OCI-LY1 (cell line): Measurements from ENCODE around the gene ATP8A2.

Experiments used
- H2AFZ ChIP-seq: fragments of 200-600 bp; sonication (generic), shearing (Covaris generic); 2 replicates; pipeline ENCODE4 v1.6.0; 2014; ENCODE audit warnings: antibody characterized with exemption, mild to moderate bottlenecking, low read length
- H3F3A ChIP-seq: fragments of 200-600 bp; sonication (generic), shearing (Covaris generic); 2 replicates; pipeline ENCODE4 v1.6.0; 2014; ENCODE audit warnings: mild to moderate bottlenecking, antibody characterized with exemption, low read length, moderate library complexity; ENCODE audit not compliant: insufficient read depth
- H3K27ac ChIP-seq: fragments of 200-600 bp; sonication (generic); 2 replicates; pipeline ENCODE4 v1.5.1; 2014; ENCODE audit warnings: low read length, mixed run types, mild to moderate bottlenecking, low read depth; ENCODE audit not compliant: poor library complexity, severe bottlenecking
- H3K27me3 ChIP-seq: fragments of 200-600 bp; sonication (generic); 2 replicates; pipeline ENCODE4 v1.6.0; 2014; ENCODE audit warnings: antibody characterized with exemption, mild to moderate bottlenecking, low read length, moderate library complexity; ENCODE audit not compliant: insufficient read depth
- H3K36me3 ChIP-seq: fragments of 200-600 bp; sonication (generic); 2 replicates; pipeline ENCODE4 v1.6.1; 2014; ENCODE audit warnings: mild to moderate bottlenecking, antibody characterized with exemption, low read length, moderate library complexity, mixed read lengths; ENCODE audit not compliant: insufficient read depth
- H3K4me1 ChIP-seq: fragments of 200-600 bp; sonication (generic); 2 replicates; pipeline ENCODE4 v1.5.1; 2014; ENCODE audit warnings: mild to moderate bottlenecking, low read length, moderate library complexity; ENCODE audit not compliant: insufficient read depth, severe bottlenecking
- H3K4me2 ChIP-seq: fragments of 200-600 bp; sonication (generic), shearing (Covaris generic); 2 replicates; pipeline ENCODE4 v1.6.1; 2014; ENCODE audit warnings: low read length
- H3K4me3 ChIP-seq: fragments of 200-600 bp; sonication (generic); 2 replicates; pipeline ENCODE4 v1.5.1; 2014; ENCODE audit warnings: low read length, low read depth, mild to moderate bottlenecking, mixed read lengths; ENCODE audit not compliant: poor library complexity, severe bottlenecking
- H3K79me2 ChIP-seq: fragments of 200-600 bp; shearing (Covaris generic); 2 replicates; pipeline ENCODE4 v1.6.1; 2016; ENCODE audit warnings: mixed run types, low read length, mixed read lengths; ENCODE audit not compliant: insufficient read depth
- H3K9ac ChIP-seq: fragments of 200-600 bp; sonication (generic), shearing (Covaris generic); 2 replicates; pipeline ENCODE4 v1.6.1; 2014; ENCODE audit warnings: mild to moderate bottlenecking, low read length, mixed read lengths
- H3K9me2 ChIP-seq: fragments of 200-600 bp; sonication (generic), shearing (Covaris generic); 2 replicates; pipeline ENCODE4 v1.6.1; 2014; ENCODE audit warnings: low read depth, mild to moderate bottlenecking, low read length, mixed read lengths
- H3K9me3 ChIP-seq: fragments of 200-600 bp; shearing (Covaris generic); 2 replicates; pipeline ENCODE4 v1.6.1; 2014; ENCODE audit warnings: low read length, mixed read lengths
- H4K20me1 ChIP-seq: fragments of 200-600 bp; sonication (generic), shearing (Covaris generic); 2 replicates; pipeline ENCODE4 v1.6.0; 2016; ENCODE audit warnings: mild to moderate bottlenecking, low read length; ENCODE audit not compliant: insufficient read depth
- EZH2 ChIP-seq: fragments of 200-600 bp; sonication (generic), shearing (Covaris generic); IDR thresholded peaks from 2 replicates; pipeline ENCODE4 v1.8.0; 2017; ENCODE audit warnings: borderline replicate concordance, mixed run types, mild to moderate bottlenecking, antibody characterized with exemption, low read length, moderate library complexity, mixed read lengths
- TF ChIP-seq, protein P1 (sequence below): fragments of 200-600 bp; sonication (generic), shearing (Covaris generic); IDR thresholded peaks from 2 replicates; pipeline ENCODE4 v1.5.1; 2017; ENCODE audit warnings: mild to moderate bottlenecking, antibody characterized with exemption, low read length, moderate library complexity, mixed read lengths

Gene ATP8A2

DNA sequence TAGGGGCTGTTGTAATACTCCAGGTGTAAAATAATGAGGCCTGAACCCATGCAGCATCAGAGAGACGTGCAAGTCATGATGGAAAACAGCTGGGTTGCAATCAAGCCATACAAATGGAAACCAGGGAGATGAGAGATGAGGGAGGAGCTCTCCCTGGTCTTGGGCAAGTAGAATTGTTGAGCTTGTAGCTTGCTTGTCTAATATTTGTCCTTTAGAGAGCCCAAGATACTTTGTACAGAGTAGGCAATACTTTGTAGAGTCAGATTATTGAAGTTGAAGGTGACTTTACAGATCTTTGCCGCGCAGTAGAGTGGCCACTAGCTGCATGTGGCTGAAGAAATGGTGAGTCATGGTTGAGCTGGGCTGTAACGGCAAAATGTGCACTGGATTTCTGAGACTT is 8.3 kb downstream of the ATP8A2 start:
- Histone ChIP-seq H3K27me3 (no peaks in the 10 kb centered on the region), H3K27ac (no peak overlapping the region), H3K4me2 (no peak overlapping the region), H3F3A (no peaks in the 10 kb centered on the region), H2AFZ (no peak overlapping the region), H3K9me2 (no peaks in the 10 kb centered on the region), H3K36me3 (no peaks in the 10 kb centered on the region), H3K4me3 (no peak overlapping the region), H3K79me2 (no peaks in the 10 kb centered on the region), H3K9ac (no peak overlapping the region), H3K4me1 (no peaks in the 10 kb centered on the region), H3K9me3 (no peaks in the 10 kb centered on the region), H4K20me1 (no peaks in the 10 kb centered on the region)
- TF ChIP-seq, protein P1, sequence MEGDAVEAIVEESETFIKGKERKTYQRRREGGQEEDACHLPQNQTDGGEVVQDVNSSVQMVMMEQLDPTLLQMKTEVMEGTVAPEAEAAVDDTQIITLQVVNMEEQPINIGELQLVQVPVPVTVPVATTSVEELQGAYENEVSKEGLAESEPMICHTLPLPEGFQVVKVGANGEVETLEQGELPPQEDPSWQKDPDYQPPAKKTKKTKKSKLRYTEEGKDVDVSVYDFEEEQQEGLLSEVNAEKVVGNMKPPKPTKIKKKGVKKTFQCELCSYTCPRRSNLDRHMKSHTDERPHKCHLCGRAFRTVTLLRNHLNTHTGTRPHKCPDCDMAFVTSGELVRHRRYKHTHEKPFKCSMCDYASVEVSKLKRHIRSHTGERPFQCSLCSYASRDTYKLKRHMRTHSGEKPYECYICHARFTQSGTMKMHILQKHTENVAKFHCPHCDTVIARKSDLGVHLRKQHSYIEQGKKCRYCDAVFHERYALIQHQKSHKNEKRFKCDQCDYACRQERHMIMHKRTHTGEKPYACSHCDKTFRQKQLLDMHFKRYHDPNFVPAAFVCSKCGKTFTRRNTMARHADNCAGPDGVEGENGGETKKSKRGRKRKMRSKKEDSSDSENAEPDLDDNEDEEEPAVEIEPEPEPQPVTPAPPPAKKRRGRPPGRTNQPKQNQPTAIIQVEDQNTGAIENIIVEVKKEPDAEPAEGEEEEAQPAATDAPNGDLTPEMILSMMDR, result no peak
- TF ChIP-seq EZH2, result no peak

DNA sequence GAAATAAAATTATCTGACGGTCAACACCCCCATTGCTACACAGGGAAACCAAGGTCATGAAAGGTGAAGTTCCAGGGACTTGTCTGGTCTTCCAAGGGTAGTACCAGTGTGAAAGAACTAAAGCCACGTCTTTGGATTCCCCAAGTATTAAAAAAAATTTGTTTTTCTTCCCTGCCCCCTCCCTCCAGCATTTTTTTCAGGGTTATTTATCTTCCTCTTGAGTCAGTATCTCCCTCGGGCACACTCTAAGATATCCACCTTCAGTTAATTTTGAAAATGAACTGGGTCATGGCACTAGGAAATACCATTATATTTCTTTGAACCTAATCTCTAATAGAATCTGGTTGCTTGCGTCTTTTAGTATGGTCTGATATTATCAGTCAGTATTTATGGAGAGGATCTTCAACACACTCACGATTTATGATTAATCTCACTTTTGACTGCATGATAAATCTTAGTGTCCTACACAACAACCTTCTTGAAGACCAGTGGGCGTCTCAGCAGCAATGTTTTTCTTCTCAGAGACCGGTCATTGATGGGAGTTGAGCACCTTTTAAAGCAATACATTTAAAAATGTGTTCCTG is 9.1 kb downstream of the ATP8A2 start:
- H3K9me3 ChIP-seq, result no peaks in the 10 kb centered on the region

DNA sequence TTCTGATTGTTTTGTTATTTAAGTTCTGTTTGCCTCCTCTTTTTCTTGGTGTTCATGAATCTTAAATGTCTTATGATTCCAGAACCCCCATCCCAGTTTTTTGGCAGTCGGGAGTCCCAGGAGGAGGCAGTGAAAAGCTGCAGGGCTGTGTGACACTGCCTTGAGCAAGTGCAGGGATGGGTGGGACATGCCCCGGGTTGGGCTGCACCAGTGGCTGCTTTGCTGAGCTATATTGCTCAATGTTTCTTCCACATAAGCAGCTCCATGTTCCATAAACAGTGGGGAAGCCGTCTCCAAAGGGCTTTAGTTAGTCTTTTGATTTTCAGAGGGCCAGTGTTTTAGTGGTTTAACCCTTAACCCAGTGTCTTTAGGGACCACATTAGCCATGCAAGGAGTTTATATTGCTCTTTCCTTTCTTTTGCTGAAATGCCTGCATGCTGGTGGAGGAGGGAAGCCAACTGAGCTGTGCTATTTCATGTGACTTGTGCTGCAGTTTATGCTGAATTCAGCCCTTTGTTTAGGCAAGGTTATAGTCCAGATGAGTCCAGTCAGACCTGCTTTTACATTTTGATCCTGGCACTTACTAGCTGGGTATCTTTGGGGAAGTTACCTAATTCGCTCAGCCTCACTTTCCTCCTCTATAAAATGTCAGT is 13.1 kb downstream of the ATP8A2 start:
- TF ChIP-seq, protein P1, result no peak
- TF ChIP-seq EZH2, result no peak
- no peak overlapping the region for H3K27ac ChIP-seq

More for the DNA sequence above, 9.1 kb downstream of the ATP8A2 start:
- Histone ChIP-seq H3F3A (no peaks in the 10 kb centered on the region), H3K9ac (no peak overlapping the region), H3K4me3 (no peak overlapping the region), H3K36me3 (no peaks in the 10 kb centered on the region), H2AFZ (no peak overlapping the region), H3K27ac (no peak overlapping the region), H4K20me1 (no peaks in the 10 kb centered on the region), H3K27me3 (no peaks in the 10 kb centered on the region), H3K4me1 (no peaks in the 10 kb centered on the region), H3K4me2 (no peak overlapping the region), H3K9me2 (no peaks in the 10 kb centered on the region), H3K79me2 (no peaks in the 10 kb centered on the region)
- no peak for TF ChIP-seq EZH2
- TF ChIP-seq, protein P1, result no peak

More for the DNA sequence above, 13.1 kb downstream of the ATP8A2 start:
- Histone ChIP-seq H3K36me3 (no peaks in the 10 kb centered on the region), H3K4me2 (no peak overlapping the region), H3K4me3 (no peak overlapping the region), H3K4me1 (no peaks in the 10 kb centered on the region), H3K27me3 (no peaks in the 10 kb centered on the region), H2AFZ (no peak overlapping the region), H3F3A (no peaks in the 10 kb centered on the region), H3K9me3 (no peaks in the 10 kb centered on the region), H4K20me1 (no peaks in the 10 kb centered on the region), H3K79me2 (no peaks in the 10 kb centered on the region), H3K9ac (no peak overlapping the region), H3K9me2 (no peaks in the 10 kb centered on the region)
